Hematopoietic multipotent progenitor cell treated with erythropoietin and hydrocortisone succinate and interleukin-3 and kit ligand, for 6 days (in vitro differentiated cells): ENCODE results near the gene SIK2.
"Not testable (repeated sequence)": the region's sequence is repeated elsewhere in the genome, so short reads cannot be mapped to it uniquely, and the experiment has no call there.

Experiments used
- DNase-seq: peaks from one replicate; pipeline ENCODE4 v3.0.0-alpha.2; 2015

The SIK2 gene

GRCh38 chr11:111765320-111765983 lies 163.2 kb downstream of the SIK2 start:
- DNase-seq, result peak; percentile 32

GRCh38 chr11:111765984-111766833 lies 164.0 kb downstream of the SIK2 start, which contains the start of gene PPP2R1B:
Gene PPP2R1B, minus strand, starts transcription at chr11:111766389. Its CDS starts 28 bp downstream, at chr11:111766361.
- DNase-seq, result peak; percentile 86

GRCh38 chr11:111766834-111767142 lies 164.5 kb downstream of the SIK2 start:
- no peak for DNase-seq

GRCh38 chr11:111770581-111771134 lies 168.4 kb downstream of the SIK2 start:
- no peak for DNase-seq

GRCh38 chr11:111771205-111771604 lies 169.0 kb downstream of the SIK2 start:
- not testable (repeated sequence) for DNase-seq

GRCh38 chr11:111772535-111772934 lies 170.3 kb downstream of the SIK2 start:
- no peak for DNase-seq

GRCh38 chr11:111774955-111775710 lies 172.9 kb downstream of the SIK2 start:
- DNase-seq, result no peak

GRCh38 chr11:111776398-111777093 lies 174.3 kb downstream of the SIK2 start:
- DNase-seq, result no peak

- peak; percentile 91 for DNase-seq
Measured at GRCh38 chr11:111777094-111778046, 175.1 kb downstream of the SIK2 start.

- DNase-seq, result no peak
Measured at GRCh38 chr11:111778047-111778558, 175.9 kb downstream of the SIK2 start.

GRCh38 chr11:111779118-111779517 lies 176.9 kb downstream of the SIK2 start:
- no peak for DNase-seq
